HL-60 (cell line): Measurements from ENCODE around the gene VOPP1.

ENCODE experiments used
- DNase-seq, 2 experiments: peaks; one replicate each; pipeline ENCODE4 v3.0.0-alpha.2; 2010 to 2020; ENCODE audit warnings: low read depth in 1 of 2, low spot score in 1 of 2
- H3K27ac ChIP-seq: fragments of 250-450 bp; sonication (Bioruptor Pico); replicated peaks from 2 replicates; pipeline ENCODE4 v1.5.1; 2020; ENCODE audit warnings: mild to moderate bottlenecking, moderate library complexity
- H3K27me3 ChIP-seq: fragments of 250-450 bp; sonication (Bioruptor Pico); 2 replicates; pipeline ENCODE4 v1.5.1; 2021; ENCODE audit warnings: mild to moderate bottlenecking, moderate library complexity; ENCODE audit not compliant: insufficient read depth, poor library complexity, severe bottlenecking
- H3K4me3 ChIP-seq: replicated peaks from 2 replicates; pipeline ENCODE4 v1.5.1; 2011; ENCODE audit warnings: mild to moderate bottlenecking, control low read depth, low read length; ENCODE audit not compliant: insufficient read depth
- CTCF ChIP-seq: IDR thresholded peaks from one replicate; pipeline ENCODE4 v1.5.1; 2011; ENCODE audit warnings: low read length, control low read depth, inconsistent platforms; ENCODE audit not compliant: insufficient read depth
- GABPA ChIP-seq: IDR thresholded peaks from 2 replicates; pipeline ENCODE4 v1.6.1; 2012; ENCODE audit warnings: low read depth
- POLR2AphosphoS5 ChIP-seq: IDR thresholded peaks from 2 replicates; pipeline ENCODE4 v1.6.1; 2012; ENCODE audit warnings: low read depth
- REST ChIP-seq: IDR thresholded peaks from 2 replicates; pipeline ENCODE4 v1.6.1; 2012; ENCODE audit warnings: low read depth; ENCODE audit not compliant: insufficient replicate concordance
- SPI1 ChIP-seq: IDR thresholded peaks from 2 replicates; pipeline ENCODE4 v1.6.1; 2012; ENCODE audit warnings: low read depth, mild to moderate bottlenecking, borderline replicate concordance

VOPP1 gene

GRCh38 chr7:55534916-55535590 is 37.2 kb downstream of the VOPP1 start:
- H3K27me3 ChIP-seq = no peaks in the 10 kb centered on the region
- H3K27ac ChIP-seq = peak overlapping the region; percentile 63
- no peak for TF ChIP-seq CTCF
- TF ChIP-seq POLR2AphosphoS5 = no peak
- TF ChIP-seq SPI1 = no peak
- no peak for TF ChIP-seq REST
- no peak for TF ChIP-seq GABPA
- DNase-seq = no peak
- H3K4me3 ChIP-seq = no peak overlapping the region

GRCh38 chr7:55534262-55534915 is 37.9 kb downstream of the VOPP1 start:
- no peak for TF ChIP-seq CTCF
- peak; percentile 92 for TF ChIP-seq POLR2AphosphoS5
- TF ChIP-seq SPI1 = peak; percentile 68; the same call in 1 of the 2 replicates
- DNase-seq = peak; percentile 64 to 88
- Histone ChIP-seq H3K4me3 (no peak overlapping the region), H3K27ac (peak overlapping the region; percentile 63), H3K27me3 (no peaks in the 10 kb centered on the region)

- Histone ChIP-seq H3K4me3 (no peak overlapping the region), H3K27ac (peak overlapping the region; percentile 63), H3K27me3 (no peaks in the 10 kb centered on the region)
- DNase-seq = no peak
- TF ChIP-seq CTCF (no peak), REST (no peak), SPI1 (no peak), POLR2AphosphoS5 (no peak), GABPA (no peak)
These were observed 38.6 kb downstream of the VOPP1 start for GRCh38 chr7:55533729-55534080.
